ENCODE data around the gene GBE1. TPM values are rescaled to one million over a fixed set of nuclear protein-coding genes. Genes with fewer than 3 reads are reported as not detected.

Gene GBE1
- total and polyA plus RNA-seq, 10 of the 15 experiments (the other 5 are each of a cell fraction or from before 2014, with no cell fraction given): 21.4 to 62.2 (median 41.5) TPM

DNA sequence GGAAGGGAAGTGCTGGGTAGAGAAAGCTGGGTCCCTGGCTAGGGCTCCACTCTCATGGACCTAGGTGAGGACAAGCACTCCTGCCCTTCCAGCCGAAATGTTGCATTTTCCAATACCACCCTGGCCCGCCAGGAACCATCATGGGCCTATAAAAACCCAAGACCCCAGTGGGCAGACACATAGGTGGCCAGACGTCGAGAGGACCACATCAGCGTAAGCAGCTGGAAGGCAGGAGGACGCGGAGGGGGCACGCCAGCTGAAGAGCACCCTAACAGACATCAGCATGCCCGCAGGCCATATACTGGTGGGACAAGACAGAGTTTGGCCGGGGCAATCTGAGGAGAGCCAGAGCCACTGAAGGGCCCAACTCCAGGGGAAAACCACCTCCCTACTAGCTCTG, 98.3 kb downstream of the GBE1 start:
- TF ChIP-seq ZNF384 (IDR thresholded peaks at IDR 0.05; ENCODE audit: borderline replicate concordance, low read depth, low read length): no peak
- no peak for TF ChIP-seq SP1 (IDR thresholded peaks at IDR 0.05; ENCODE audit: low read depth, low read length)
- no peak for TF ChIP-seq POU2F2 (IDR thresholded peaks at IDR 0.05; ENCODE audit: borderline replicate concordance, low read depth, low read length)
- TF ChIP-seq PAX5 (IDR thresholded peaks at IDR 0.05; ENCODE audit: borderline replicate concordance, low read depth, low read length): no peak
- no peak for TF ChIP-seq CBX3 (IDR thresholded peaks at IDR 0.05; ENCODE audit: borderline replicate concordance, low read depth)
- no peak for TF ChIP-seq GABPA (IDR thresholded peaks at IDR 0.05; ENCODE audit: low read depth)
- TF ChIP-seq POLR2AphosphoS2 (IDR thresholded peaks at IDR 0.05; ENCODE audit: low read depth, low read length): no peak
- no peak for TF ChIP-seq TARDBP (IDR thresholded peaks at IDR 0.05; ENCODE audit: borderline replicate concordance)

DNA sequence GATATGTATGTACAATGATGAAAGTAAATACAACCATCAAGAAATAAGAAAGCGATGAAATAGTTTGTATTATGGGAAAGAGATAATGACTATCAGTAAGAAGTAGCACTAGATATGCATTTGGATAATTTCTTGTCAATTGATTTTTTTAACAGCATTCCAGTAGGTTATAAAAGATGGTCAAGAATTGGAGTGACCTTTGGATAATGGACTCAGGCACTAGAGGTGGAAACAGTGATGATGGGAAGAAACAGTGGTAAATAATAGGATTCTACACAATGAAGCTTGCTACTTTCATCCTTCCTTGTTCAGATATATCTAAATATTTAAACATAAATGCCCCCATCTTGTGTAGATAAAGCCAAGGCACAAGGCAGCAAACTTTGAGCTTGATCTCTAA, 101.4 kb downstream of the GBE1 start:
- Histone ChIP-seq H3K27me3 (replicated peaks in 1 of 2; ENCODE audit: control insufficient read depth in 2 of 2, insufficient read depth in 2 of 2, low read length in 1 of 2) (no peaks in the 10 kb centered on the region), H3K27ac (ENCODE audit: control insufficient read depth, insufficient read depth) (no peak overlapping the region), H2AFZ (ENCODE audit: control insufficient read depth, low read depth, low read length) (no peak overlapping the region), H3K36me3 (ENCODE audit: control insufficient read depth in 2 of 2, insufficient read depth in 2 of 2, low read length in 1 of 2) (no peaks in the 10 kb centered on the region; a peak in 1 of 4 replicates), H3K9ac (ENCODE audit: control insufficient read depth, insufficient read depth, low read length) (no peak overlapping the region), H3K9me3 (replicated peaks; ENCODE audit: control insufficient read depth, insufficient read depth, low read length) (no peaks in the 10 kb centered on the region), H4K20me1 (ENCODE audit: control insufficient read depth, insufficient read depth) (no peaks in the 10 kb centered on the region), H3K4me3 (no peak overlapping the region), H3K4me1 (ENCODE audit: control insufficient read depth, insufficient read depth, low read length) (no peaks in the 10 kb centered on the region), H3K79me2 (ENCODE audit: control insufficient read depth, insufficient read depth, low read length) (no peaks in the 10 kb centered on the region), H3K4me2 (ENCODE audit: control insufficient read depth, insufficient read depth) (no peak overlapping the region)
- no peak for ATAC-seq
- BruUV-seq (replicated peaks): no TSS peak
- in situ Hi-C loops (cut with MboI): loop anchor here (10.0 kb wide), 1 partner anchor 465 kb away; no protein-coding TSS in a partner anchor
- TF ChIP-seq, protein P1, sequence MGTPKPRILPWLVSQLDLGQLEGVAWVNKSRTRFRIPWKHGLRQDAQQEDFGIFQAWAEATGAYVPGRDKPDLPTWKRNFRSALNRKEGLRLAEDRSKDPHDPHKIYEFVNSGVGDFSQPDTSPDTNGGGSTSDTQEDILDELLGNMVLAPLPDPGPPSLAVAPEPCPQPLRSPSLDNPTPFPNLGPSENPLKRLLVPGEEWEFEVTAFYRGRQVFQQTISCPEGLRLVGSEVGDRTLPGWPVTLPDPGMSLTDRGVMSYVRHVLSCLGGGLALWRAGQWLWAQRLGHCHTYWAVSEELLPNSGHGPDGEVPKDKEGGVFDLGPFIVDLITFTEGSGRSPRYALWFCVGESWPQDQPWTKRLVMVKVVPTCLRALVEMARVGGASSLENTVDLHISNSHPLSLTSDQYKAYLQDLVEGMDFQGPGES (IDR thresholded peaks at IDR 0.05): no peak
- TF ChIP-seq, protein P2, sequence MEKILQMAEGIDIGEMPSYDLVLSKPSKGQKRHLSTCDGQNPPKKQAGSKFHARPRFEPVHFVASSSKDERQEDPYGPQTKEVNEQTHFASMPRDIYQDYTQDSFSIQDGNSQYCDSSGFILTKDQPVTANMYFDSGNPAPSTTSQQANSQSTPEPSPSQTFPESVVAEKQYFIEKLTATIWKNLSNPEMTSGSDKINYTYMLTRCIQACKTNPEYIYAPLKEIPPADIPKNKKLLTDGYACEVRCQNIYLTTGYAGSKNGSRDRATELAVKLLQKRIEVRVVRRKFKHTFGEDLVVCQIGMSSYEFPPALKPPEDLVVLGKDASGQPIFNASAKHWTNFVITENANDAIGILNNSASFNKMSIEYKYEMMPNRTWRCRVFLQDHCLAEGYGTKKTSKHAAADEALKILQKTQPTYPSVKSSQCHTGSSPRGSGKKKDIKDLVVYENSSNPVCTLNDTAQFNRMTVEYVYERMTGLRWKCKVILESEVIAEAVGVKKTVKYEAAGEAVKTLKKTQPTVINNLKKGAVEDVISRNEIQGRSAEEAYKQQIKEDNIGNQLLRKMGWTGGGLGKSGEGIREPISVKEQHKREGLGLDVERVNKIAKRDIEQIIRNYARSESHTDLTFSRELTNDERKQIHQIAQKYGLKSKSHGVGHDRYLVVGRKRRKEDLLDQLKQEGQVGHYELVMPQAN (conservative IDR thresholded peaks at IDR 0.05): no peak
- TF ChIP-seq HDGF (IDR thresholded peaks at IDR 0.05): no peak
- TF ChIP-seq, protein P3, sequence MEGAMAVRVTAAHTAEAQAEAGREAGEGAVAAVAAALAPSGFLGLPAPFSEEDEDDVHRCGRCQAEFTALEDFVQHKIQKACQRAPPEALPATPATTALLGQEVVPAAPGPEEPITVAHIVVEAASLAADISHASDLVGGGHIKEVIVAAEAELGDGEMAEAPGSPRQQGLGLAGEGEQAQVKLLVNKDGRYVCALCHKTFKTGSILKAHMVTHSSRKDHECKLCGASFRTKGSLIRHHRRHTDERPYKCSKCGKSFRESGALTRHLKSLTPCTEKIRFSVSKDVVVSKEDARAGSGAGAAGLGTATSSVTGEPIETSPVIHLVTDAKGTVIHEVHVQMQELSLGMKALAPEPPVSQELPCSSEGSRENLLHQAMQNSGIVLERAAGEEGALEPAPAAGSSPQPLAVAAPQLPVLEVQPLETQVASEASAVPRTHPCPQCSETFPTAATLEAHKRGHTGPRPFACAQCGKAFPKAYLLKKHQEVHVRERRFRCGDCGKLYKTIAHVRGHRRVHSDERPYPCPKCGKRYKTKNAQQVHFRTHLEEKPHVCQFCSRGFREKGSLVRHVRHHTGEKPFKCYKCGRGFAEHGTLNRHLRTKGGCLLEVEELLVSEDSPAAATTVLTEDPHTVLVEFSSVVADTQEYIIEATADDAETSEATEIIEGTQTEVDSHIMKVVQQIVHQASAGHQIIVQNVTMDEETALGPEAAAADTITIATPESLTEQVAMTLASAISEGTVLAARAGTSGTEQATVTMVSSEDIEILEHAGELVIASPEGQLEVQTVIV (IDR thresholded peaks at IDR 0.05; ENCODE audit: borderline replicate concordance, partially characterized antibody): no peak
- DNase-seq (ENCODE audit: low read depth, low spot score): no peak
- no peak for FAIRE-seq
- ChIA-PET RAD21 (ENCODE audit: unreplicated experiment) (no interaction called here), SMC1A (ENCODE audit: uncharacterized antibody, unreplicated experiment) (interaction anchor here (0.6 to 1.3 kb wide), 2 partner anchors 16 to 427 kb away, joined by 3 read pairs; no protein-coding TSS in a partner anchor), CTCF (interaction anchor here (1.6 kb wide), 1 partner anchor 472 kb away, joined by 3 read pairs; no protein-coding TSS in a partner anchor), POLR2A (no interaction called here)
- intact Hi-C loops (cut with micrococcal nuclease; ENCODE audit: unreplicated experiment): no loop called here
- 100% methylated on average over 1 of the region's 1 CpG for WGBS (ENCODE audit: insufficient coverage, insufficient replicate concordance, low lambda C conversion rate, missing lambda C conversion rate)

More for the DNA sequence above, 98.3 kb downstream of the GBE1 start:
- H3K4me2 ChIP-seq (ENCODE audit: control insufficient read depth, insufficient read depth): no peak overlapping the region
- 98% methylated on average over 10 of the region's 10 CpGs for WGBS (ENCODE audit: insufficient coverage, insufficient replicate concordance, low lambda C conversion rate, missing lambda C conversion rate)
- H2AFZ ChIP-seq (ENCODE audit: control insufficient read depth, low read depth, low read length): no peak overlapping the region
- no peaks in the 10 kb centered on the region for H3K9me3 ChIP-seq (replicated peaks; ENCODE audit: control insufficient read depth, insufficient read depth, low read length)
- no TSS peak for BruUV-seq (replicated peaks)
- no peaks in the 10 kb centered on the region for H3K27me3 ChIP-seq (replicated peaks in 1 of 2; ENCODE audit: control insufficient read depth in 2 of 2, insufficient read depth in 2 of 2, low read length in 1 of 2)
- SMC1A ChIA-PET (ENCODE audit: uncharacterized antibody, unreplicated experiment): interaction anchor here (0.6 kb wide), 1 partner anchor 103 kb away, joined by 3 read pairs; no protein-coding TSS in a partner anchor
- CTCF ChIA-PET: interaction anchor here (1.2 kb wide), 2 partner anchors 246 to 470 kb away, joined by 3 to 7 read pairs; no protein-coding TSS in a partner anchor
- H3K4me1 ChIP-seq (ENCODE audit: control insufficient read depth, insufficient read depth, low read length): no peaks in the 10 kb centered on the region
- ATAC-seq (no peak), FAIRE-seq (no peak), DNase-seq (ENCODE audit: low read depth, low spot score) (no peak)
- in situ Hi-C loops (cut with MboI) (loop anchor here (10.0 kb wide), 1 partner anchor 462 kb away; no protein-coding TSS in a partner anchor), intact Hi-C loops (cut with micrococcal nuclease; ENCODE audit: unreplicated experiment) (no loop called here)
- no peak overlapping the region for H3K9ac ChIP-seq (ENCODE audit: control insufficient read depth, insufficient read depth, low read length)
- RAD21 ChIA-PET (ENCODE audit: unreplicated experiment): no interaction called here
- POLR2A ChIA-PET: interaction anchor here (0.7 kb wide), 1 partner anchor 150 kb away, joined by 3 read pairs; no protein-coding TSS in a partner anchor
- H3K27ac ChIP-seq (ENCODE audit: control insufficient read depth, insufficient read depth): no peak overlapping the region
- H3K4me3 ChIP-seq: no peak overlapping the region
- no peaks in the 10 kb centered on the region for H3K79me2 ChIP-seq (ENCODE audit: control insufficient read depth, insufficient read depth, low read length)
- H4K20me1 ChIP-seq (ENCODE audit: control insufficient read depth, insufficient read depth): no peaks in the 10 kb centered on the region
- H3K36me3 ChIP-seq (ENCODE audit: control insufficient read depth in 2 of 2, insufficient read depth in 2 of 2, low read length in 1 of 2): no peaks in the 10 kb centered on the region; a peak in 1 of 4 replicates
